CMK (cell line): ENCODE measurements around the gene KRR1.
"Not testable (repeated sequence)": the region's sequence is repeated elsewhere in the genome, so short reads cannot be mapped to it uniquely, and the experiment has no call there.

ENCODE experiments used
- DNase-seq: peaks from one replicate; pipeline ENCODE4 v3.0.0-alpha.2; 2010; ENCODE audit warnings: low read depth

Gene KRR1

GRCh38 chr12:75525263-75525662 is 13.9 kb upstream of the KRR1 start:
- DNase-seq, result no peak

- not testable (repeated sequence) for DNase-seq
Measured at GRCh38 chr12:75522124-75522523, 10.7 kb upstream of the KRR1 start.

GRCh38 chr12:75521224-75521623 is 9.8 kb upstream of the KRR1 start:
- DNase-seq, result not testable (repeated sequence)

- DNase-seq, result no peak
Measured at GRCh38 chr12:75509621-75510020, 1.8 kb downstream of the KRR1 start.

- DNase-seq, result no peak
Measured at GRCh38 chr12:75508159-75508558, 3.2 kb downstream of the KRR1 start.

GRCh38 chr12:75507086-75507485 is 4.3 kb downstream of the KRR1 start:
- DNase-seq, result no peak

GRCh38 chr12:75505706-75506312 is 5.6 kb downstream of the KRR1 start:
- no peak for DNase-seq

- no peak for DNase-seq
Measured at GRCh38 chr12:75503866-75504265, 7.5 kb downstream of the KRR1 start.

GRCh38 chr12:75503459-75503858 is 8.0 kb downstream of the KRR1 start:
- DNase-seq, result no peak

GRCh38 chr12:75491169-75491568 is 20.2 kb downstream of the KRR1 start:
- DNase-seq, result no peak

GRCh38 chr12:75489613-75490210 is 21.7 kb downstream of the KRR1 start:
- DNase-seq, result no peak

- DNase-seq, result no peak
Measured at GRCh38 chr12:75489187-75489586, 22.2 kb downstream of the KRR1 start.

- DNase-seq, result no peak
Measured at GRCh38 chr12:75488553-75488952, 22.9 kb downstream of the KRR1 start.

- no peak for DNase-seq
Measured at GRCh38 chr12:75487308-75487707, 24.1 kb downstream of the KRR1 start.

- DNase-seq, result not testable (repeated sequence)
Measured at GRCh38 chr12:75484450-75484849, 27.0 kb downstream of the KRR1 start.

GRCh38 chr12:75483431-75483830 is 28.0 kb downstream of the KRR1 start:
- DNase-seq, result no peak

- no peak for DNase-seq
Measured at GRCh38 chr12:75482646-75483045, 28.8 kb downstream of the KRR1 start.

GRCh38 chr12:75481774-75482173 is 29.6 kb downstream of the KRR1 start:
- DNase-seq, result no peak

- no peak for DNase-seq
Measured at GRCh38 chr12:75481013-75481705, 30.2 kb downstream of the KRR1 start.

GRCh38 chr12:75480469-75480949 is 30.9 kb downstream of the KRR1 start, which contains the start of gene GLIPR1:
TSS of gene GLIPR1 (plus strand) at chr12:75480755. CDS start at chr12:75480881, 126 bp downstream.
- no peak for DNase-seq

GRCh38 chr12:75479963-75480461 is 31.4 kb downstream of the KRR1 start:
- no peak for DNase-seq

- no peak for DNase-seq
Measured at GRCh38 chr12:75478116-75478794, 33.2 kb downstream of the KRR1 start.
